GM12872 (cell line): ENCODE measurements around the gene YWHAH.

Experiments used
- CTCF ChIP-seq: IDR thresholded peaks from 3 replicates; pipeline ENCODE4 v1.5.1; 2011; ENCODE audit warnings: low read depth, mild to moderate bottlenecking, low read length, moderate library complexity; ENCODE audit not compliant: insufficient read depth

YWHAH gene

GRCh38 chr22:31925056-31925455, 19.3 kb upstream of the YWHAH start:
- TF ChIP-seq CTCF, result no peak

GRCh38 chr22:31926024-31926423, 18.3 kb upstream of the YWHAH start:
- TF ChIP-seq CTCF, result no peak

GRCh38 chr22:31926969-31927368, 17.4 kb upstream of the YWHAH start:
- TF ChIP-seq CTCF, result no peak

- no peak for TF ChIP-seq CTCF
These were observed 16.8 kb upstream of the YWHAH start for GRCh38 chr22:31927562-31927961.

GRCh38 chr22:31929167-31929930, 15.0 kb upstream of the YWHAH start:
- TF ChIP-seq CTCF, result no peak

- TF ChIP-seq CTCF, result no peak
These were observed 11.5 kb upstream of the YWHAH start for GRCh38 chr22:31932863-31933262.

GRCh38 chr22:31933406-31933805, 10.9 kb upstream of the YWHAH start:
- TF ChIP-seq CTCF, result no peak
